Measurements from ENCODE around the gene FAM53A. TPM values are rescaled to one million over a fixed set of nuclear protein-coding genes. Genes with fewer than 3 reads are reported as not detected.

Gene FAM53A
- total and polyA plus RNA-seq, 10 donors = 0.60 to 4.3 (median 1.9) TPM

- TF ChIP-seq POLR2AphosphoS5 (IDR thresholded peaks at IDR 0.05) (no peak), CTCF (IDR thresholded peaks at IDR 0.05 in 8 of 11, conservative IDR thresholded peaks at IDR 0.05 in 3 of 11) (no peak), POLR2A (IDR thresholded peaks at IDR 0.05) (no peak)
- 89 to 94% (median 91%) methylated on average over 23 to 38 of the region's 38 CpGs for WGBS, 5 donors
Observed at GRCh38 chr4:1623400-1623799, 60.7 kb downstream of the FAM53A start.

GRCh38 chr4:1622956-1623355, 61.2 kb downstream of the FAM53A start:
- no peak for DNase-seq
- intact Hi-C loops (cut with DNase I; ENCODE audit: low total_unique reads) = no loop called here
- Histone ChIP-seq H3K27me3 (replicated peaks in 1 of 7) (no peaks in the 10 kb centered on the region), H3K4me1 (no peaks in the 10 kb centered on the region), H3K9me3 (peaks cover 0 to 6% (median under 1%) of the 10 kb centered on the region in 8 donors), H3K36me3 (no peaks in the 10 kb centered on the region), H3K27ac (no peak overlapping the region), H3K4me3 (no peak overlapping the region)
- WGBS, 5 donors = 57 to 85% (median 75%) methylated on average over 7 to 17 of the region's 17 CpGs
- TF ChIP-seq POLR2AphosphoS5 (IDR thresholded peaks at IDR 0.05) (no peak), POLR2A (IDR thresholded peaks at IDR 0.05) (no peak), CTCF (IDR thresholded peaks at IDR 0.05 in 8 of 11, conservative IDR thresholded peaks at IDR 0.05 in 3 of 11) (no peak)

More at GRCh38 chr4:1623400-1623799, 60.7 kb downstream of the FAM53A start:
- no peaks in the 10 kb centered on the region for H3K36me3 ChIP-seq
- H3K9me3 ChIP-seq = peaks cover 0 to 3% (median 0%) of the 10 kb centered on the region in 8 donors
- H3K27me3 ChIP-seq (replicated peaks in 1 of 7) = no peaks in the 10 kb centered on the region
- intact Hi-C loops (cut with DNase I; ENCODE audit: low total_unique reads) = no loop called here
- peak; percentile 73 for DNase-seq
- H3K27ac ChIP-seq = no peak overlapping the region
- no peaks in the 10 kb centered on the region for H3K4me1 ChIP-seq
- no peak overlapping the region for H3K4me3 ChIP-seq

GRCh38 chr4:1622238-1622637, 61.9 kb downstream of the FAM53A start:
- no peaks in the 10 kb centered on the region for H3K36me3 ChIP-seq
- peak; percentile 56 for DNase-seq
- WGBS, 5 donors = 69 to 85% (median 77%) methylated on average over 11 of the region's 11 CpGs; no CpG with 5 or more reads in 1 of the 5 donors

GRCh38 chr4:1621526-1621925, 62.6 kb downstream of the FAM53A start:
- no peak for DNase-seq
- intact Hi-C loops (cut with DNase I; ENCODE audit: low total_unique reads) = no loop called here
- 84 to 93% (median 88%) methylated on average over 8 to 10 of the region's 10 CpGs for WGBS, 5 donors
- no peak overlapping the region for H3K4me3 ChIP-seq
- H3K9me3 ChIP-seq = peaks cover 0 to 14% (median 10%) of the 10 kb centered on the region in 8 donors
- no peaks in the 10 kb centered on the region for H3K27me3 ChIP-seq (replicated peaks in 1 of 7)
- no peak overlapping the region for H3K27ac ChIP-seq
- TF ChIP-seq POLR2AphosphoS5 (IDR thresholded peaks at IDR 0.05) (no peak), POLR2A (IDR thresholded peaks at IDR 0.05) (no peak), CTCF (IDR thresholded peaks at IDR 0.05 in 8 of 11, conservative IDR thresholded peaks at IDR 0.05 in 3 of 11) (no peak)
- no peaks in the 10 kb centered on the region for H3K4me1 ChIP-seq
- no peaks in the 10 kb centered on the region for H3K36me3 ChIP-seq

More at GRCh38 chr4:1622238-1622637, 61.9 kb downstream of the FAM53A start:
- H3K9me3 ChIP-seq = peaks cover 0 to 13% (median 8%) of the 10 kb centered on the region in 8 donors
- H3K27ac ChIP-seq = no peak overlapping the region
- TF ChIP-seq POLR2AphosphoS5 (IDR thresholded peaks at IDR 0.05) (no peak), CTCF (IDR thresholded peaks at IDR 0.05 in 8 of 11, conservative IDR thresholded peaks at IDR 0.05 in 3 of 11) (no peak), POLR2A (IDR thresholded peaks at IDR 0.05) (no peak)
- H3K27me3 ChIP-seq (replicated peaks in 1 of 7) = no peaks in the 10 kb centered on the region
- H3K4me3 ChIP-seq = no peak overlapping the region
- intact Hi-C loops (cut with DNase I; ENCODE audit: low total_unique reads) = no loop called here
- no peaks in the 10 kb centered on the region for H3K4me1 ChIP-seq
